Endothelial cell of umbilical vein (primary cell): Measurements from ENCODE around the gene NDUFS6. TPM values are rescaled to one million over a fixed set of nuclear protein-coding genes. Genes with fewer than 3 reads are reported as not detected.

Experiments used
- BruUV-seq: library from RNA; stranded (reverse); fragments of 400-500 nt; replicated peaks from 2 replicates; lab custom pipeline; 2021; lab: Mats Ljungman, UMichigan
- CTCF ChIA-PET: fragments of 300-600, 350-600 bp; sonication (Branson Sonifier 250); formaldehyde crosslinking; loops from one replicate; lab custom pipeline; 2021; ENCODE audit warnings: antibody characterized with exemption, inconsistent platforms; lab: Charles Lee
- POLR2A ChIA-PET: fragments of 300-600, 350-600 bp; sonication (Branson Sonifier 250); formaldehyde crosslinking; loops from one replicate; lab custom pipeline; 2021; ENCODE audit warnings: antibody characterized with exemption, inconsistent platforms; lab: Charles Lee
- DNase-seq: peaks from one replicate; pipeline ENCODE4 v3.0.0-alpha.2; 2011; ENCODE audit warnings: low read depth, low spot score
- FAIRE-seq: peaks from 2 replicates; lab custom pipeline; 2011; peaks lifted over from hg19 to GRCh38; lab: Jason Lieb, UNC
- H2AFZ ChIP-seq: 2 replicates; pipeline ENCODE4 v1.6.0; 2012; ENCODE audit warnings: low read depth, low read length, control low read depth, inconsistent platforms
- H3K27ac ChIP-seq: 2 replicates; pipeline ENCODE4 v1.5.1; 2011; ENCODE audit warnings: low read depth, mild to moderate bottlenecking, control low read depth, low read length, moderate library complexity; ENCODE audit not compliant: insufficient read depth
- H3K27me3 ChIP-seq, 2 experiments: 2 replicates each; pipeline versions ENCODE4 v1.6.0 to v1.6.1; 2011; ENCODE audit warnings: low read length in 2 of 2, mixed read lengths in 1 of 2; ENCODE audit not compliant: control insufficient read depth in 2 of 2, insufficient read depth in 2 of 2
- H3K36me3 ChIP-seq, 2 experiments: 2 replicates in 1 of 2; 3 replicates in 1 of 2; pipeline ENCODE4 v1.5.1; 2011; ENCODE audit warnings: low read length in 2 of 2, mild to moderate bottlenecking in 1 of 2, moderate library complexity in 1 of 2; ENCODE audit not compliant: control insufficient read depth in 2 of 2, insufficient read depth in 2 of 2; ENCODE audit errors: extremely low read depth in 1 of 2
- H3K4me1 ChIP-seq: 3 replicates; pipeline ENCODE4 v1.5.1; 2011; ENCODE audit warnings: mild to moderate bottlenecking, low read length; ENCODE audit not compliant: control insufficient read depth, insufficient read depth; ENCODE audit errors: extremely low read depth
- H3K4me2 ChIP-seq: 2 replicates; pipeline ENCODE4 v1.6.1; 2011; ENCODE audit warnings: low read length, control low read depth, mixed read lengths; ENCODE audit not compliant: insufficient read depth
- H3K4me3 ChIP-seq, 3 experiments: fragments of 200-600 bp in 1 of 3; sonication (generic), shearing (Covaris generic) in 1 of 3; replicated peaks in 1 of 3; 2 replicates each; pipeline ENCODE4 v1.5.1; 2011 to 2016; ENCODE audit warnings: control low read depth in 3 of 3, low read length in 3 of 3, mild to moderate bottlenecking in 2 of 3, inconsistent platforms in 1 of 3, low read depth in 1 of 3, moderate library complexity in 1 of 3; ENCODE audit not compliant: insufficient read depth in 1 of 3
- H3K79me2 ChIP-seq: 2 replicates; pipeline ENCODE4 v1.6.0; 2012; ENCODE audit warnings: low read length, inconsistent platforms; ENCODE audit not compliant: control insufficient read depth, insufficient read depth
- H3K9ac ChIP-seq: replicated peaks from 2 replicates; pipeline ENCODE3; 2011; ENCODE audit warnings: low read length, control low read depth; ENCODE audit not compliant: insufficient read depth; ENCODE audit errors: extremely low read depth
- H3K9me1 ChIP-seq: replicated peaks from 3 replicates; pipeline ENCODE4 v1.6.0; 2011; ENCODE audit warnings: mild to moderate bottlenecking, low read length; ENCODE audit not compliant: control insufficient read depth, insufficient read depth; ENCODE audit errors: extremely low read depth
- H3K9me3 ChIP-seq: replicated peaks from 2 replicates; pipeline ENCODE4 v1.5.1; 2012; ENCODE audit warnings: low read length, inconsistent platforms; ENCODE audit not compliant: control insufficient read depth, insufficient read depth
- H4K20me1 ChIP-seq: replicated peaks from 2 replicates; pipeline ENCODE3; 2011; ENCODE audit warnings: mild to moderate bottlenecking, low read length; ENCODE audit not compliant: control insufficient read depth, insufficient read depth; ENCODE audit errors: extremely low read depth
- EZH2 ChIP-seq: IDR thresholded peaks from 2 replicates; pipeline ENCODE4 v1.6.1; 2012; ENCODE audit warnings: borderline replicate concordance, low read depth, mild to moderate bottlenecking, moderate library complexity, low read length, inconsistent platforms; ENCODE audit not compliant: severe bottlenecking
- FOS ChIP-seq: IDR thresholded peaks from 2 replicates; pipeline ENCODE4 v1.6.1; 2011; ENCODE audit warnings: mild to moderate bottlenecking, low read length, moderate library complexity, borderline replicate concordance; ENCODE audit not compliant: insufficient read depth
- GATA2 ChIP-seq: IDR thresholded peaks from 2 replicates; pipeline ENCODE4 v1.7.0; 2011; ENCODE audit warnings: low read depth, mild to moderate bottlenecking, moderate library complexity, mixed read lengths, low read length; ENCODE audit not compliant: insufficient read length, insufficient read depth
- JUN ChIP-seq: IDR thresholded peaks from 2 replicates; pipeline ENCODE4 v1.6.1; 2011; ENCODE audit warnings: borderline replicate concordance, low read depth; ENCODE audit not compliant: insufficient read length, insufficient read depth
- MYC ChIP-seq: IDR thresholded peaks from one replicate; pipeline ENCODE4 v1.6.1; 2011; ENCODE audit warnings: mild to moderate bottlenecking, low read depth, low read length
- POLR2A ChIP-seq: IDR thresholded peaks from 2 replicates; pipeline ENCODE4 v1.6.1; 2012; ENCODE audit warnings: low read depth, mild to moderate bottlenecking, control low read depth, low read length
- POLR2AphosphoS5 ChIP-seq: IDR thresholded peaks from 2 replicates; pipeline ENCODE4 v1.6.1; 2012; ENCODE audit warnings: low read depth, mild to moderate bottlenecking, control low read depth, low read length, moderate library complexity; ENCODE audit not compliant: insufficient read depth
- dilution Hi-C: fragments of 300-500 bp; cut with MboI; formaldehyde crosslinking; loops from one replicate; pipeline ENCODE4 v1.15.0; 2019; ENCODE audit warnings: low sequenced_read_pairs; ENCODE audit not compliant: extremely low pct_ligation_motif_present
- intact Hi-C: fragments of 100-400 bp; cut with micrococcal nuclease; formaldehyde crosslinking; loops from one replicate; pipeline ENCODE4 v1.10.0; 2022
- polyA plus RNA-seq, 4 experiments: library from polyadenylated mRNA; depleted of rRNA in 3 of 4; stranded (reverse) in 3 of 4; unstranded in 1 of 4; fragments of >200 nt; gene quantifications; 2 replicates each; pipeline versions ENCODE4 v1.2.1 to v1.2.3, GENCODE V29; 2011 to 2012; ENCODE audit warnings: missing spikeins in 1 of 4
- total RNA-seq: library from RNA; stranded (reverse); gene quantifications from 2 replicates; pipeline ENCODE4 v1.2.3, GENCODE V29; 2021
- TF ChIP-seq, protein P1 (sequence below), 2 donors: IDR thresholded peaks; 1 replicate in 1 of 2; 2 replicates in 1 of 2; pipeline ENCODE4 v1.5.1; 2011; ENCODE audit warnings: low read length in 2 of 2, mild to moderate bottlenecking in 2 of 2, moderate library complexity in 2 of 2, control low read depth in 1 of 2, inconsistent platforms in 1 of 2, low read depth in 1 of 2; ENCODE audit not compliant: insufficient read depth in 1 of 2; ENCODE audit errors: extremely low read depth in 1 of 2
- TF ChIP-seq, protein P2 (sequence below): IDR thresholded peaks from 2 replicates; pipeline ENCODE4 v1.6.1; 2011; ENCODE audit not compliant: insufficient read depth, insufficient read length

The NDUFS6 gene
- total and polyA plus RNA-seq, 2 donors (not counting 3 experiments of a cell fraction or from before 2014, with no cell fraction given): 42.5 to 127 TPM

DNA sequence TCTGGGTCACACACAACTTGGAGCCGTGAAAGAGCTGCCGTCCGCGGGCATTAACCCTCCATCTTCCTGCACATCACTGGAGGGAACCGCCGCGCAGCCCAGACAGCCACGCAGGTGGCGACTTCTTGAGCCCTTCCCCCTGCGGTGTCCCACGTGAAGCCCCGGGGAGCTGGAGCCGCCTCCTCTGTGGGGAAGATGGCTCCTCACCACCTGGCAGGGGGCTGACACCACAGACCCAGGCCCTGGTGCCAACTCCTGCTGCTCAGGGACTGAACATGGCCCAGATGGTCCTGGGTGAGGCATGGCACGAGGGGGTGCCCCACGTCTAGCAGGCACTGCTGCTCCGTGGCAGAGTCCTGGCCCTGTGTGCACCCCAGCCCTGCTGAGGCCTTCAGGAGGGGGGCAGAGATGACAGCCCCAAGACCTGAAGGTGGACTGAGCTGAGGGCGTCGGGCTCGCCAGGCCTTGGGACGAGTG, 38.9 kb downstream of the NDUFS6 start:
- no peak for FAIRE-seq
- dilution Hi-C loops: no loop called here
- CTCF ChIA-PET: no interaction called here

DNA sequence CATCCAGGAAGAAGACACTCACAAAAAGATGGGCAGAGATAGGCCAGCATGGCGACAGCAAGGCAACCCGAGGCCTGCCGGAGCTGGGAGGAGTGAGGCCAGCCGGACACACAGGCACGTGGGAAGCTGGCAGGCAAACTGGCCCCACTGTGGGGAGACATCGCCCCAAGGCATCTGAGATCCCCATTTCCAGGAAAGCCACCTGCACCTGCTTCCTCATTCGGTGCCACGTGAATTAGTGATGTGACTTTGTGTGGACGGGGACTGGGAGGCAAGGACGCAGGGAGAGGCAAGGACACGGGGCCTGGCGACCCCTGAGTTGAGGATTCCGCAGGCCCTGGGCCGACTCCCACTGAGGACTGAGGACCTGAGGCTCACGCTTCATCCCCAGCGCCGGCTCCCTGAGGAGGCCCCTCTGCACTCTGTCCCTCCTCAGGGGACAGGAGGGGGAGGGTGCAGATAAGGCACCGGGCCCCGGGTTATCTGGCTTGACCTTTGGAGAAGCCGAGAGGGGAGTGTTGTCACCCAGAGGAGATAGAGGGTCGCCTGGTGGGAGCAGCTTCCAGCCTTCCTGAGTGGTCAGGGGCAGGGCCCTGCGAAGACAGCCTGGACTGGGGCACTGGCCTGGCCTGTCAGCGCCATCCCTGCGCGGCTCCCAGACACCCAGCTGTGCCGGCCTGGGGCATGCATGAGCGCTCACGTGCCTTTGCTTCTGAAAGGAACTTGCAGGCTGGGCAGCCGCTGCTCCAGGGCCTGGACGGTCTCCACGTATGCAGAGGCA, 39.7 kb downstream of the NDUFS6 start:
- TF ChIP-seq, protein P1, sequence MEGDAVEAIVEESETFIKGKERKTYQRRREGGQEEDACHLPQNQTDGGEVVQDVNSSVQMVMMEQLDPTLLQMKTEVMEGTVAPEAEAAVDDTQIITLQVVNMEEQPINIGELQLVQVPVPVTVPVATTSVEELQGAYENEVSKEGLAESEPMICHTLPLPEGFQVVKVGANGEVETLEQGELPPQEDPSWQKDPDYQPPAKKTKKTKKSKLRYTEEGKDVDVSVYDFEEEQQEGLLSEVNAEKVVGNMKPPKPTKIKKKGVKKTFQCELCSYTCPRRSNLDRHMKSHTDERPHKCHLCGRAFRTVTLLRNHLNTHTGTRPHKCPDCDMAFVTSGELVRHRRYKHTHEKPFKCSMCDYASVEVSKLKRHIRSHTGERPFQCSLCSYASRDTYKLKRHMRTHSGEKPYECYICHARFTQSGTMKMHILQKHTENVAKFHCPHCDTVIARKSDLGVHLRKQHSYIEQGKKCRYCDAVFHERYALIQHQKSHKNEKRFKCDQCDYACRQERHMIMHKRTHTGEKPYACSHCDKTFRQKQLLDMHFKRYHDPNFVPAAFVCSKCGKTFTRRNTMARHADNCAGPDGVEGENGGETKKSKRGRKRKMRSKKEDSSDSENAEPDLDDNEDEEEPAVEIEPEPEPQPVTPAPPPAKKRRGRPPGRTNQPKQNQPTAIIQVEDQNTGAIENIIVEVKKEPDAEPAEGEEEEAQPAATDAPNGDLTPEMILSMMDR (IDR thresholded peaks at IDR 0.05; ENCODE audit: extremely low read depth in 1 of 2, insufficient read depth in 1 of 2, low read depth in 1 of 2, low read length in 2 of 2): no peak
- TF ChIP-seq EZH2 (no peak), POLR2AphosphoS5 (no peak), MYC (no peak)
- Histone ChIP-seq H3K79me2 (no peaks in the 10 kb centered on the region), H2AFZ (no peak overlapping the region), H3K4me3 (no peak overlapping the region), H3K9ac (no peak overlapping the region), H4K20me1 (no peaks in the 10 kb centered on the region), H3K36me3 (no peaks in the 10 kb centered on the region), H3K27me3 (no peaks in the 10 kb centered on the region), H3K9me1 (no peaks in the 10 kb centered on the region), H3K4me2 (no peak overlapping the region), H3K27ac (no peak overlapping the region), H3K9me3 (no peaks in the 10 kb centered on the region), H3K4me1 (no peaks in the 10 kb centered on the region)
- DNase-seq (no peak), FAIRE-seq (no peak)
- intact Hi-C loops: no loop called here
- BruUV-seq: no TSS peak
- dilution Hi-C loops: no loop called here
- POLR2A ChIA-PET: no interaction called here
- CTCF ChIA-PET: no interaction called here

More for the DNA sequence above, 38.9 kb downstream of the NDUFS6 start:
- Histone ChIP-seq H3K36me3 (no peaks in the 10 kb centered on the region), H3K9me3 (no peaks in the 10 kb centered on the region), H3K79me2 (no peaks in the 10 kb centered on the region), H3K9ac (no peak overlapping the region), H3K27me3 (no peaks in the 10 kb centered on the region), H3K4me2 (no peak overlapping the region), H3K4me3 (no peak overlapping the region), H3K4me1 (no peaks in the 10 kb centered on the region), H2AFZ (no peak overlapping the region), H4K20me1 (no peaks in the 10 kb centered on the region), H3K9me1 (no peaks in the 10 kb centered on the region), H3K27ac (no peak overlapping the region)
- no TSS peak for BruUV-seq
- TF ChIP-seq POLR2AphosphoS5 (no peak), MYC (no peak), JUN (no peak), EZH2 (no peak), POLR2A (no peak), FOS (no peak), GATA2 (no peak)
- TF ChIP-seq, protein P2, sequence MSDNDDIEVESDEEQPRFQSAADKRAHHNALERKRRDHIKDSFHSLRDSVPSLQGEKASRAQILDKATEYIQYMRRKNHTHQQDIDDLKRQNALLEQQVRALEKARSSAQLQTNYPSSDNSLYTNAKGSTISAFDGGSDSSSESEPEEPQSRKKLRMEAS: no peak
- POLR2A ChIA-PET: no interaction called here
- DNase-seq: no peak
- intact Hi-C loops: no loop called here
